SK-N-SH (cell line): ENCODE results near the gene BNC2. TPM values are rescaled to one million over a fixed set of nuclear protein-coding genes. Genes with fewer than 3 reads are reported as not detected.

Source experiments
- CTCF ChIA-PET: fragments of 300-600, 350-600 bp; formaldehyde crosslinking; extraction: SDS; loops from one replicate; lab custom pipeline; 2021; lab: Yijun Ruan, JAX
- POLR2A ChIA-PET: fragments of 350-600 bp; sonication (Branson Sonifier 250); formaldehyde crosslinking; extraction: SDS; loops from one replicate; lab custom pipeline; 2020; ENCODE audit warnings: antibody characterized with exemption, inconsistent platforms; lab: Yijun Ruan, JAX
- DNase-seq: peaks from one replicate; pipeline ENCODE4 v3.0.0; 2012
- H2AFZ ChIP-seq: fragments of 200-600 bp; sonication (generic); 2 replicates; pipeline ENCODE4 v1.8.1; 2016; ENCODE audit warnings: antibody characterized with exemption, mild to moderate bottlenecking, low read depth
- H3F3A ChIP-seq: fragments of 200-600 bp; sonication (generic); replicated peaks from 2 replicates; pipeline ENCODE3; 2016; ENCODE audit warnings: antibody characterized with exemption, mild to moderate bottlenecking; ENCODE audit not compliant: insufficient read depth
- H3K27ac ChIP-seq, 2 experiments: fragments of 200-500 bp in 1 of 2; fragments of 200-600 bp in 1 of 2; sonication (Bioruptor generic) in 1 of 2; sonication (generic), shearing (Covaris generic) in 1 of 2; 2 replicates each; pipeline versions ENCODE4 v1.5.1 to v1.6.1; 2014 to 2016; ENCODE audit warnings: low read depth in 2 of 2, inconsistent platforms in 1 of 2, low read length in 1 of 2, mild to moderate bottlenecking in 1 of 2, mixed read lengths in 1 of 2
- H3K27me3 ChIP-seq: fragments of 200-600 bp; sonication (generic), shearing (Covaris generic); 2 replicates; pipeline ENCODE4 v1.6.1; 2016; ENCODE audit warnings: mixed run types; ENCODE audit not compliant: insufficient read depth
- H3K36me3 ChIP-seq, 2 experiments: fragments of 200-500 bp in 1 of 2; fragments of 200-600 bp in 1 of 2; sonication (Bioruptor generic) in 1 of 2; sonication (generic) in 1 of 2; replicated peaks in 1 of 2; 2 replicates each; pipeline versions ENCODE3 to v1.5.1; 2014 to 2016; ENCODE audit warnings: low read length in 1 of 2, mild to moderate bottlenecking in 1 of 2; ENCODE audit not compliant: insufficient read depth in 2 of 2, control insufficient read depth in 1 of 2
- H3K4me1 ChIP-seq, 2 experiments: fragments of 200-500 bp in 1 of 2; fragments of 200-600 bp in 1 of 2; sonication (Bioruptor generic) in 1 of 2; sonication (generic), shearing (Covaris generic) in 1 of 2; 2 replicates each; pipeline versions ENCODE4 v1.5.1 to v1.6.1; 2014 to 2016; ENCODE audit warnings: low read depth in 1 of 2, low read length in 1 of 2, mixed run types in 1 of 2; ENCODE audit not compliant: insufficient read depth in 2 of 2, control insufficient read depth in 1 of 2
- H3K4me2 ChIP-seq: fragments of 200-600 bp; sonication (generic), shearing (Covaris generic); 2 replicates; pipeline ENCODE4 v1.6.1; 2017; ENCODE audit warnings: mixed run types
- H3K4me3 ChIP-seq, 2 experiments: fragments of 200-500 bp in 1 of 2; fragments of 200-600 bp in 1 of 2; sonication (Bioruptor generic) in 1 of 2; sonication (generic), shearing (Covaris generic) in 1 of 2; 2 replicates each; pipeline versions ENCODE4 v1.5.1 to v1.8.1; 2014 to 2016; ENCODE audit warnings: low read depth in 2 of 2, inconsistent platforms in 1 of 2, low read length in 1 of 2, mild to moderate bottlenecking in 1 of 2, mixed read lengths in 1 of 2, moderate library complexity in 1 of 2
- H3K79me2 ChIP-seq: fragments of 200-600 bp; sonication (generic); 2 replicates; pipeline ENCODE4 v1.8.1; 2017; ENCODE audit warnings: mild to moderate bottlenecking; ENCODE audit not compliant: insufficient read depth
- H3K9ac ChIP-seq: fragments of 200-600 bp; sonication (generic); 2 replicates; pipeline ENCODE4 v1.6.1; 2017; ENCODE audit warnings: mixed run types
- H3K9me2 ChIP-seq: fragments of 200-600 bp; sonication (generic); 2 replicates; pipeline ENCODE4 v1.6.1; 2017; ENCODE audit warnings: mixed run types
- H3K9me3 ChIP-seq: fragments of 200-600 bp; sonication (generic); 2 replicates; pipeline ENCODE4 v1.6.1; 2017; ENCODE audit warnings: mixed run types, mild to moderate bottlenecking, moderate library complexity
- H4K20me1 ChIP-seq: fragments of 200-600 bp; sonication (generic); 2 replicates; pipeline ENCODE4 v1.6.1; 2017; ENCODE audit warnings: mild to moderate bottlenecking, mixed run types; ENCODE audit not compliant: insufficient read depth
- ELF1 ChIP-seq: IDR thresholded peaks from 2 replicates; pipeline ENCODE4 v1.4.0; 2012
- EZH2phosphoT487 ChIP-seq: fragments of 200-600 bp; sonication (generic); IDR thresholded peaks from 2 replicates; pipeline ENCODE4 v1.6.1; 2017; ENCODE audit warnings: low read depth, mixed run types, mild to moderate bottlenecking, antibody characterized with exemption, moderate library complexity, borderline replicate concordance
- FOSL2 ChIP-seq: IDR thresholded peaks from 2 replicates; pipeline ENCODE4 v1.4.0; 2012; ENCODE audit warnings: low read depth, mild to moderate bottlenecking, moderate library complexity, borderline replicate concordance
- FOXJ3 ChIP-seq: sonication (generic); formaldehyde crosslinking; IDR thresholded peaks from 2 replicates; pipeline ENCODE4 v1.5.1; 2020; ENCODE audit warnings: mild to moderate bottlenecking, missing genetic modification reagents
- FOXM1 ChIP-seq: IDR thresholded peaks from 2 replicates; pipeline ENCODE4 v1.4.0; 2012; ENCODE audit warnings: low read depth, mild to moderate bottlenecking
- IRF3 ChIP-seq: fragments of 150-350 bp; IDR thresholded peaks from 2 replicates; pipeline ENCODE4 v1.6.1; 2016; ENCODE audit warnings: mild to moderate bottlenecking, low read depth, low read length
- MAX ChIP-seq: IDR thresholded peaks from 2 replicates; pipeline ENCODE4 v1.4.0; 2012; ENCODE audit warnings: low read depth
- MEF2A ChIP-seq: IDR thresholded peaks from 2 replicates; pipeline ENCODE4 v1.4.0; 2012; ENCODE audit warnings: low read depth, borderline replicate concordance
- NFIC ChIP-seq: IDR thresholded peaks from 2 replicates; pipeline ENCODE4 v1.4.0; 2012; ENCODE audit warnings: borderline replicate concordance
- PBX3 ChIP-seq: IDR thresholded peaks from 2 replicates; pipeline ENCODE4; 2012
- POLR2AphosphoS5 ChIP-seq: IDR thresholded peaks from 2 replicates; pipeline ENCODE4 v1.6.1; 2012; ENCODE audit warnings: low read depth, low read length
- REST ChIP-seq: IDR thresholded peaks from 2 replicates; pipeline ENCODE4 v1.6.1; 2012; ENCODE audit warnings: mild to moderate bottlenecking, low read depth, low read length, moderate library complexity
- SMC3 ChIP-seq: IDR thresholded peaks from 2 replicates; pipeline ENCODE4 v1.6.1; 2012; ENCODE audit warnings: low read depth, low read length, improper control_type of control experiment
- TAF1 ChIP-seq: IDR thresholded peaks from 2 replicates; pipeline ENCODE4 v1.6.1; 2012; ENCODE audit warnings: low read depth, mild to moderate bottlenecking, low read length, moderate library complexity, borderline replicate concordance
- TCF12 ChIP-seq: IDR thresholded peaks from 2 replicates; pipeline ENCODE4 v1.4.0; 2012
- TEAD4 ChIP-seq: IDR thresholded peaks from 2 replicates; pipeline ENCODE4 v1.4.0; 2012; ENCODE audit warnings: mild to moderate bottlenecking, borderline replicate concordance; ENCODE audit not compliant: insufficient read depth
- USF2 ChIP-seq: fragments of 150-350 bp; IDR thresholded peaks from 2 replicates; pipeline ENCODE4 v1.6.1; 2017; ENCODE audit warnings: antibody characterized with exemption, low read length, low read depth, borderline replicate concordance
- WGBS: methylation state at CpG from one replicate; pipeline ENCODE4 v1.1.6; 2017; ENCODE audit warnings: low lambda C conversion rate; 5-methylcytosine and 5-hydroxymethylcytosine counted together
- polyA plus RNA-seq, 3 experiments: library from polyadenylated mRNA; depleted of rRNA; stranded (reverse); fragments of >200 nt; gene quantifications; 2 replicates each; pipeline ENCODE4 v1.2.3, GENCODE V29; 2012

The BNC2 gene
- polyA plus RNA-seq, 1 of the 3 experiments (the other 2 are of a cell fraction) = 8.8 TPM

GRCh38 chr9:16628413-16628812 lies 242.1 kb downstream of the BNC2 start:
- Histone ChIP-seq H2AFZ (no peak overlapping the region), H3K27me3 (no peaks in the 10 kb centered on the region), H3K4me3 (no peak overlapping the region), H3F3A (peaks cover 35% of the 10 kb centered on the region), H3K9ac (peak overlapping the region; percentile 40; the same call in 1 of the 2 replicates), H3K27ac (peak overlapping the region; percentile 83 to 86), H4K20me1 (no peaks in the 10 kb centered on the region), H3K9me2 (no peaks in the 10 kb centered on the region), H3K9me3 (no peaks in the 10 kb centered on the region)
- 79% methylated on average over 7 of the region's 7 CpGs for WGBS
- CTCF ChIA-PET = interaction anchor here (0.6 to 1.1 kb wide), 2 partner anchors 24 to 364 kb away, joined by 3 read pairs; no protein-coding TSS in a partner anchor
- TF ChIP-seq POLR2AphosphoS5 (no peak), TEAD4 (no peak), NFIC (no peak), MAX (no peak), TCF12 (no peak), FOSL2 (no peak), ELF1 (no peak), SMC3 (no peak), MEF2A (no peak), REST (no peak), FOXJ3 (no peak), EZH2phosphoT487 (no peak), USF2 (no peak), IRF3 (no peak), TAF1 (no peak), FOXM1 (no peak), PBX3 (no peak)
- TF ChIP-seq, all 33 proteins: peak for 0
- peak overlapping the region; percentile 57 for H3K4me2 ChIP-seq
- H3K4me1 ChIP-seq = peaks cover 28 to 44% of the 10 kb centered on the region in 2 experiments
- peaks cover 0 to 4% of the 10 kb centered on the region in 2 experiments for H3K36me3 ChIP-seq
- POLR2A ChIA-PET = no interaction called here
- no peak for DNase-seq
- H3K79me2 ChIP-seq = peaks cover 37% of the 10 kb centered on the region
